Psoas muscle (tissue), 8 donors: Measurements from ENCODE around the gene FKBP2. TPM values are rescaled to one million over a fixed set of nuclear protein-coding genes. Genes with fewer than 3 reads are reported as not detected.

ENCODE experiments used
- ATAC-seq, 4 donors: fragments of 200-7000 bp; cut with Tn5 transposase; one replicate each; pipeline ENCODE4 v1.9.1; 2020; ENCODE audit warnings: moderate library complexity in 3 of 4, mild to moderate bottlenecking in 2 of 4
- DNase-seq, 2 donors: peaks; one replicate each; pipeline ENCODE4 v3.0.0-alpha.2; 2020
- H3K27ac ChIP-seq: fragments of 200-600 bp; one replicate; pipeline ENCODE4 v1.8.0; 2022
- H3K27me3 ChIP-seq, 3 donors: fragments of 200-600 bp in 1 of 3; one replicate each; pipeline versions ENCODE4 v1.6.1 to v1.8.0; 2013 to 2022; ENCODE audit warnings: low read length in 2 of 3, mild to moderate bottlenecking in 2 of 3, moderate library complexity in 1 of 3; ENCODE audit not compliant: insufficient read depth in 3 of 3
- H3K36me3 ChIP-seq, 2 donors: fragments of 200-600 bp in 1 of 2; one replicate each; pipeline versions ENCODE4 v1.6.1 to v1.8.0; 2013 to 2022; ENCODE audit warnings: low read depth in 1 of 2, mild to moderate bottlenecking in 1 of 2, moderate library complexity in 1 of 2; ENCODE audit not compliant: insufficient read depth in 1 of 2
- H3K4me1 ChIP-seq: fragments of 200-600 bp; one replicate; pipeline ENCODE4 v1.8.0; 2022
- H3K4me3 ChIP-seq: fragments of 200-600 bp; one replicate; pipeline ENCODE4 v1.8.0; 2022; ENCODE audit warnings: mild to moderate bottlenecking
- H3K9me3 ChIP-seq: fragments of 200-600 bp; one replicate; pipeline ENCODE4 v1.8.0; 2022
- CTCF ChIP-seq: fragments of 200-600 bp; IDR thresholded peaks from one replicate; pipeline ENCODE4 v1.8.0; 2022; ENCODE audit warnings: antibody characterized with exemption
- WGBS, 3 donors: extraction: QIAGEN DNeasy Blood & Tissue Kit; methylation state at CpG; one replicate each; pipeline versions ENCODE4 v1.1.6 to v1.1.7; 2013; 5-methylcytosine and 5-hydroxymethylcytosine counted together
- intact Hi-C, 2 donors: fragments of 100-400 bp; cut with DNase I; formaldehyde crosslinking; loops; one replicate each; pipeline versions ENCODE4 v1.11.0 to v1.14.2; 2022
- polyA plus RNA-seq, 3 donors: library from polyadenylated mRNA; stranded (reverse); fragments of 200-250 nt; gene quantifications; one replicate each; pipeline ENCODE4 v1.2.3, GENCODE V29; 2013
- total RNA-seq, 4 donors: library from RNA; stranded (reverse); fragmentation: NEBNext Ultra II Directional in 2 of 4; extraction: Animal tissue kit (Norgen Biotek cat#: 25700) in 2 of 4; gene quantifications; one replicate each; pipeline versions ENCODE4 v1.2.1 to v1.2.4, GENCODE V29; 2021 to 2023
- donor health status: healthy with polysubstance abuse.
- donor health status: DM: no; HTN: no; CAD: no; lungs with moderate emphysema.
- donor health status: Bipolar disorder and iron deficiency.
- donor health status: healthy.
- donor health status: DM: yes; HTN: yes; CAD: no.
- donor health status: DM: no; HTN: no; CAD: no.
- donor health status: DM: no; HTN: no; CAD: no.
- donor health status: DM: yes; HTN: yes; CAD: no.

Gene FKBP2
- total and polyA plus RNA-seq, 7 donors: 17.8 to 228 (median 26.6) TPM

DNA sequence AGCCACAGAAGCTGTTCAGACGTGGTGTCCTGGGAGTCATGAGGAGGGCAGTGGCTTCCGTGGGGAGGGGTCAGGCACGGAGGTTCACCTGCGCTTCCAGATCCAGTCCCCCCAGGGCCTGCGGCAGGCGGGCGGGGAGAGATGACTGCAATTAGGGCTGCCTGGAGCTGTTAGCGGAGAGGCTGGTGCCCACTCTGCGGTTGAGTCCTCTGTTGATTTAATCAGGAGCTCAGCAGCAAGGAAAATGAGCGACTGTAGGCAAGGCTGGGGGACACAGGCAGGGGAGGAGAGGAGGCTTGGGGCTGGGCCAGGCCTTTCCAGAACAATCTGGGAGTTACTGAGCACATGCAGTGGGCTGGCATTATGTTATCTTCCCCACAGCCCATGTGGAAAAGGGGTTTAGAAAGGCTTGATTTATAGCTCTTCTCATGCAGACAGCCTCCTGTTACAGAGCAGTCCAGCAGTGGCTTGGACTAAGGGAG is 23.5 kb downstream of the FKBP2 start:
- H3K36me3 ChIP-seq: peaks cover 3 to 58% of the 10 kb centered on the region in 2 donors
- no peak overlapping the region for H3K27ac ChIP-seq
- H3K4me3 ChIP-seq: no peak overlapping the region
- no peaks in the 10 kb centered on the region for H3K9me3 ChIP-seq
- no peaks in the 10 kb centered on the region for H3K27me3 ChIP-seq
- DNase-seq: peak in 1 of 2 donors; percentile 51
- 88 to 91% (median 89%) methylated on average over 10 of the region's 10 CpGs for WGBS, 3 donors
- intact Hi-C loops: no loop called here
- TF ChIP-seq CTCF: no peak
- ATAC-seq: no peak
- peaks cover 14% of the 10 kb centered on the region for H3K4me1 ChIP-seq

- ATAC-seq (no peak), DNase-seq (peak in 1 of 2 donors; percentile 58)
- Histone ChIP-seq H3K36me3 (peaks cover 3 to 52% of the 10 kb centered on the region in 2 donors), H3K27me3 (no peaks in the 10 kb centered on the region), H3K4me1 (peaks cover 14% of the 10 kb centered on the region), H3K9me3 (no peaks in the 10 kb centered on the region), H3K4me3 (no peak overlapping the region), H3K27ac (no peak overlapping the region)
- 89 to 94% (median 93%) methylated on average over 32 to 35 of the region's 35 CpGs for WGBS, 3 donors
- intact Hi-C loops: loop anchor here in 1 of 2 donors (5.0 kb wide), 1 partner anchor 63 kb away; no protein-coding TSS in a partner anchor
- no peak for TF ChIP-seq CTCF
Observed at GRCh38 chr11:64265176-64266160, 24.6 kb downstream of the FKBP2 start.

- intact Hi-C loops: loop anchor here in 1 of 2 donors (5.0 kb wide), 1 partner anchor 64 kb away; no protein-coding TSS in a partner anchor
- Histone ChIP-seq H3K27ac (no peak overlapping the region), H3K4me3 (no peak overlapping the region), H3K4me1 (peaks cover 14% of the 10 kb centered on the region), H3K36me3 (peaks cover 3 to 46% of the 10 kb centered on the region in 2 donors), H3K27me3 (no peaks in the 10 kb centered on the region), H3K9me3 (no peaks in the 10 kb centered on the region)
- WGBS, 3 donors: 69 to 87% (median 81%) methylated on average over 15 of the region's 15 CpGs
- DNase-seq (peak in 1 of 2 donors; percentile 63), ATAC-seq (no peak)
- no peak for TF ChIP-seq CTCF
Observed at GRCh38 chr11:64266339-64266738, 25.4 kb downstream of the FKBP2 start.

DNA sequence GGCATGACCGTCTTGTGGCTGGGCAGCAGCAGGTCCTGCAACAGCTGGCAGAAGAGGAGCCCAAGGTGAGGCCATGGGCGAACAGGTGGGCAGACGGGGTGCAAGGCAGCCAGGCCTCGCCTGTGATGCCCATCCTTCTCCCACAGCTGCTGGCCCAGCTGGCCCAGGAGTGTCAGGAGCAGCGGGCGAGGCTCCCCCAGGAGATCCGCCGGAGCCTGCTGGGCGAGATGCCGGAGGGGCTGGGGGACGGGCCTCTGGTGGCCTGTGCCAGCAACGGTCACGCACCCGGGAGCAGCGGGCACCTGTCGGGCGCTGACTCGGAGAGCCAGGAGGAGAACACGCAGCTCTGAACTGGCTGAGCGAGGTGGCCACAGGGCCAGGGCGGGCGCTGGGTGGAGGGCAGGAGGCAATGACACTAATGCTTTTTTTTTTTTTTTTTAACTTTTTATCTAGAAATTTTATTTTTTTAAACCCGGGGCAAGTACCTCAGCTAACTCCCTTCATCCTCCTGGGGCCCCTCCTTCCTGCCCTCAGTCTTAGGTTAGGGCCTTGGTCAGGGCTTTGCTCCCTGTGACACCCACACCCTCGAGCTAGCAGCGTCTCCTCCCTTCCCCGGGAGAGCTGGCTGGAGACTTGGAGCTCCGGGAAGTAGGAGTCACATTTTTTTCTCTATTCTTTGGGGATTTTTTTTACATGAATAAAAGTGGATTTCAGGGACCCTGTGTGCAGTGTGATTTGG is 26.5 kb downstream of the FKBP2 start:
- intact Hi-C loops: loop anchor here in 1 of 2 donors (5.0 kb wide), 1 partner anchor 65 kb away; no protein-coding TSS in a partner anchor
- peaks cover 20% of the 10 kb centered on the region for H3K4me1 ChIP-seq
- H3K9me3 ChIP-seq: no peaks in the 10 kb centered on the region
- DNase-seq: peak in 1 of 2 donors; percentile 60
- TF ChIP-seq CTCF: no peak
- no peak for ATAC-seq
- peaks cover 3 to 38% of the 10 kb centered on the region in 2 donors for H3K36me3 ChIP-seq
- peak overlapping the region; percentile 93 for H3K27ac ChIP-seq
- 64 to 75% (median 68%) methylated on average over 23 to 27 of the region's 27 CpGs for WGBS, 3 donors
- no peaks in the 10 kb centered on the region for H3K27me3 ChIP-seq
- H3K4me3 ChIP-seq: no peak overlapping the region
